Activated CD4-positive, alpha-beta T cell treated with anti-CD3 and anti-CD28 coated beads for 36 hours (primary cell): ENCODE data around the gene GIPC3. TPM values are rescaled to one million over a fixed set of nuclear protein-coding genes. Genes with fewer than 3 reads are reported as not detected.

Experiments used
- ATAC-seq: fragments of 200-7000 bp; cut with Tn5 transposase; one replicate; pipeline ENCODE4 v1.10.0; 2021; ENCODE audit warnings: mild to moderate bottlenecking, moderate library complexity
- CTCF ChIA-PET: fragments of 350-600 bp; sonication (Branson Sonifier 250); formaldehyde crosslinking; loops from one replicate; lab custom pipeline; 2021; ENCODE audit warnings: antibody characterized with exemption; lab: Charles Lee
- POLR2A ChIA-PET: fragments of 350-600 bp; sonication (Branson Sonifier 250); formaldehyde crosslinking; loops from one replicate; lab custom pipeline; 2021; ENCODE audit warnings: antibody characterized with exemption, inconsistent platforms; lab: Charles Lee
- DNase-seq: peaks from one replicate; pipeline ENCODE4 v3.0.0-alpha.2; 2020
- H3K27ac Mint-ChIP-seq: one replicate; pipeline ENCODE4 v1.8.0; 2021; ENCODE audit warnings: mixed read lengths
- H3K27me3 Mint-ChIP-seq: one replicate; pipeline ENCODE4 v1.8.0; 2021; ENCODE audit warnings: mixed read lengths
- H3K36me3 Mint-ChIP-seq: one replicate; pipeline ENCODE4 v1.8.0; 2021; ENCODE audit warnings: low read depth, mixed read lengths
- H3K4me1 Mint-ChIP-seq: one replicate; pipeline ENCODE4 v1.8.0; 2021; ENCODE audit warnings: mixed read lengths
- H3K4me3 Mint-ChIP-seq: one replicate; pipeline ENCODE4 v1.8.0; 2021; ENCODE audit warnings: mild to moderate bottlenecking, moderate library complexity, mixed read lengths
- H3K9me3 Mint-ChIP-seq: one replicate; pipeline ENCODE4 v1.8.0; 2021; ENCODE audit warnings: low read depth, mixed read lengths
- intact Hi-C, 2 experiments: fragments of 100-400 bp; cut with DNase I in 1 of 2; cut with micrococcal nuclease in 1 of 2; formaldehyde crosslinking; loops; one replicate each; pipeline versions ENCODE4 v1.14.2 to v1.15.1; 2022 to 2024; cut with DNase I, micrococcal nuclease
- total RNA-seq, 2 experiments: library from RNA; stranded (reverse); gene quantifications; one replicate each; pipeline ENCODE4 v1.2.3, GENCODE V29; 2021

GIPC3 gene
- total RNA-seq, 2 experiments from 2014 or later: 0.48 to 0.51 TPM

DNA sequence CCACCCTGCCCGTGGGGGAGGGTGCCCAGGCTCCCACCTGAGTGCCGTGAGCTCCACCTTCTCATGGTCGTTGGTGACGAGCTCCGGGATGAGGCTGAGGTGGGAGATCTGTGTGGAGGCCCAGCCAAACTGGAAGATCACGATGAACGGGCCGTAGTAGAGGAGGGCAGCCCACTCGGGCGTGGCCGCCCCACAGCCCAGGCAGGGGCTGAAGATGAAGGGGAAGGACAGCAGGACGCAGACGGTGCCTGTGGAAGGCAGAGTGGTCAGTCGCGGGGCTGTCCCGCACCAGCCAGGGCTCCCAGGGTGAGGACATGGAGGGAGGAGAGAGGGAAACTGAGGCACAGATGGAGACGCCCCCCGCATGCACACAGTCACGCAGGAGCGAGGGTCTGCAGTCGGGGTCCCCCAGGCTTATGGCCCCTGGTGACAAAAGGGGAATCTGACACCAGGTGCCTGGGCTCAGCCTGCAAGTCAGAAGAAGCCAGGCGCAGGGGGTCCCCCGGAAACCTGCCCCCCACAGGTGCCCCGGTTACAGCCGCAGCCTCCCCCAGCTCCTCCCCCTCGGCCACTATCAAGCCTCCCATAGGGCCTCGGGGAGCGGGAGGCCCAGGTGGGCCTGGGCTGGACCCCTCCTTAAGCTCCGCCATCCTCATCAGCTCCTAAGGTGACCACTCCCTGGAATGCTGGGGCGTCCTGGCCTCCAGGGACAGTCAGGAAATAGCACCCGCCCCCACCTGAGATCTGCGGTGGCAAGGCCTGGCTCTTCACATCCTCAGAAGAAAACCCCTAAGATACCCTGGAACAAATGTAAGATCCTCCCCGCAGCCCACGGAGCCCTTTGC lies 34.1 kb upstream of the GIPC3 start:
- intact Hi-C loops: no loop called here
- CTCF ChIA-PET: no interaction called here
- Mint-ChIP-seq H3K4me3 (no peak overlapping the region), H3K9me3 (no peaks in the 10 kb centered on the region), H3K4me1 (peaks cover 33% of the 10 kb centered on the region), H3K27ac (peak overlapping the region; percentile 37), H3K27me3 (no peaks in the 10 kb centered on the region), H3K36me3 (peaks cover 4% of the 10 kb centered on the region)
- DNase-seq: no peak
- POLR2A ChIA-PET: no interaction called here
- no peak for ATAC-seq

DNA sequence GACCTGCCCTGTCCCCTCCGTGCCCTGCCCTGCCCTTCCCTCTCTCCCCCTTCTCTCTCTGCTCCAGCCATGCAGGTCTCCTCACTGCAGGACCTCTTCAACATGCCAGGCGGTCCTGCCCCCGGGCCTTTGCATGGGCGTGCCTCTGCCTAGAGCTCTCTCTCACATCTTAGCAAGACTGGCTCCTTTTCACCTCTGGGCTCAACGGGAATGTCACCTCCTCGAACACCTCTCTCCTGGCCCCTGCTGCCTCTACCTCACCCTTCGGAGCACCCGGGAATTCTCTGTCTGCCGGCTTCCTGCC lies 33.5 kb upstream of the GIPC3 start:
- Mint-ChIP-seq H3K27me3 (no peaks in the 10 kb centered on the region), H3K9me3 (no peaks in the 10 kb centered on the region), H3K27ac (peak overlapping the region; percentile 21), H3K4me3 (no peak overlapping the region), H3K4me1 (peaks cover 39% of the 10 kb centered on the region), H3K36me3 (peaks cover 6% of the 10 kb centered on the region)
- DNase-seq (no peak), ATAC-seq (no peak)
- ChIA-PET POLR2A (no interaction called here), CTCF (no interaction called here)
- intact Hi-C loops: no loop called here

- ATAC-seq (peak; percentile 21), DNase-seq (peak; percentile 54)
- ChIA-PET CTCF (interaction anchor here (0.7 to 2.7 kb wide), 5 partner anchors 9 to 680 kb away, joined by 3 to 23 read pairs (median 5); no protein-coding TSS in a partner anchor), POLR2A (interaction anchor here (0.6 kb wide), 1 partner anchor 615 kb away, joined by 3 read pairs; no protein-coding TSS in a partner anchor)
- Mint-ChIP-seq H3K27me3 (no peaks in the 10 kb centered on the region), H3K36me3 (peaks cover 4% of the 10 kb centered on the region), H3K9me3 (no peaks in the 10 kb centered on the region), H3K4me1 (peaks cover 44% of the 10 kb centered on the region), H3K27ac (peak overlapping the region; percentile 87), H3K4me3 (peak overlapping the region; percentile 96)
- intact Hi-C loops: loop anchor here (5.0 kb wide), 2 partner anchors 47 to 848 kb away; partner anchors contain the start of genes CHAF1A (in 1 of the 2), FZR1 (in 1 of the 2) and SH3GL1 (in 1 of the 2)
These were observed 30.8 kb upstream of the GIPC3 start for GRCh38 chr19:3554254-3555083.

DNA sequence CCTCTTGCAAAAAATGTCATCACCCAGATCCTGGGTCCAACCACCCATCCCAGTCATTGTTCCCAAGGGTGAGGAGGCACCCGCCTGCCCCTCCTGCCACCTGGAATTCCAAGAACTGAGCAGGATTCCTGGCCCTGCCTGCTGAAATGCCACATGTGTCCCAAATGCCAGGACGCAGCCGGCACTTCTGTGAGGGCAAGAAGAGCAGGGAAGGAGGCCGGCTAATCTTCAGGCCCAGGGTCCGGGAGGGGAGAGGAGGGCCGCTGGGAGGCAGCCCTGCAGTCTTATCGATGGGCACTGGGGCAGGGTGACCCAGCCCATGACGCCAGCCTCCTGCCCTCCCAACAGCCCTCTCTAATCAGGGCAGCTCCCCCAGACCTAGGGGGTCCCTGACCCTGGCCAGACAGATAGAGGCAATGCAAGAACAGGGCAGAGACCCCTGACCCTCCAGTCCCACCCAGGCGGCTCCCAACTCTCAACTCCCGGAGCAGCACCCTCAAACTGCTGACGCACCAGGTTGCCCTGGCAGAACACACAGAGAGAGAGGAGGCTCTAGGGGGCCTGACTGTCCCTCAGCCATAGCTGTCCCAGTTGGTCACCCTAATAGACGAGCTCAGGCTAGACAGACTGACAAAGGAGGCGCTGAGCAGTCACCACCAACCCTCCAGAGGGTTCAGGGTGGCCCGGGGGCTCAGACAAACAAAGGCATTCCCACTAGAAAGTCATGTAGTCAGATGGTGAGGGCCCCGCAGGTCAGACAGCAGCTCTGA lies 29.4 kb upstream of the GIPC3 start:
- H3K9me3 Mint-ChIP-seq: no peaks in the 10 kb centered on the region
- peak overlapping the region; percentile 92 for H3K27ac Mint-ChIP-seq
- H3K4me1 Mint-ChIP-seq: peaks cover 44% of the 10 kb centered on the region
- H3K27me3 Mint-ChIP-seq: no peaks in the 10 kb centered on the region
- H3K36me3 Mint-ChIP-seq: peaks cover 4% of the 10 kb centered on the region
- peak overlapping the region; percentile 96 for H3K4me3 Mint-ChIP-seq
- intact Hi-C loops: loop anchor here (2.0 to 5.0 kb wide), 3 partner anchors 49 to 846 kb away; partner anchors contain the start of genes CHAF1A (in 1 of the 2), FZR1 (in 1 of the 2), SH3GL1 (in 1 of the 2) and YJU2 (in 1 of the 2)
- POLR2A ChIA-PET: interaction anchor here (0.6 kb wide), 1 partner anchor 166 kb away, joined by 3 read pairs; no protein-coding TSS in a partner anchor
- CTCF ChIA-PET: interaction anchor here (0.5 to 2.7 kb wide), 5 partner anchors 10 to 845 kb away, joined by 4 to 23 read pairs (median 6); no protein-coding TSS in a partner anchor
- no peak for DNase-seq
- ATAC-seq: no peak

GRCh38 chr19:3556423-3556977 lies 28.8 kb upstream of the GIPC3 start:
- Mint-ChIP-seq H3K36me3 (peaks cover 4% of the 10 kb centered on the region), H3K4me1 (peaks cover 43% of the 10 kb centered on the region), H3K4me3 (peak overlapping the region; percentile 96), H3K27ac (peak overlapping the region; percentile 92), H3K9me3 (no peaks in the 10 kb centered on the region), H3K27me3 (no peaks in the 10 kb centered on the region)
- intact Hi-C loops: loop anchor here (2.0 to 5.0 kb wide), 3 partner anchors 49 to 846 kb away; partner anchors contain the start of genes CHAF1A (in 1 of the 2), FZR1 (in 1 of the 2), SH3GL1 (in 1 of the 2) and YJU2 (in 1 of the 2)
- CTCF ChIA-PET: interaction anchor here (0.5 to 2.7 kb wide), 6 partner anchors 10 to 846 kb away, joined by 3 to 23 read pairs (median 6); no protein-coding TSS in a partner anchor
- POLR2A ChIA-PET: interaction anchor here (0.6 to 0.9 kb wide), 3 partner anchors 12 to 165 kb away, joined by 3 read pairs; no protein-coding TSS in a partner anchor
- peak; percentile 3 for ATAC-seq
- peak; percentile 48 for DNase-seq

DNA sequence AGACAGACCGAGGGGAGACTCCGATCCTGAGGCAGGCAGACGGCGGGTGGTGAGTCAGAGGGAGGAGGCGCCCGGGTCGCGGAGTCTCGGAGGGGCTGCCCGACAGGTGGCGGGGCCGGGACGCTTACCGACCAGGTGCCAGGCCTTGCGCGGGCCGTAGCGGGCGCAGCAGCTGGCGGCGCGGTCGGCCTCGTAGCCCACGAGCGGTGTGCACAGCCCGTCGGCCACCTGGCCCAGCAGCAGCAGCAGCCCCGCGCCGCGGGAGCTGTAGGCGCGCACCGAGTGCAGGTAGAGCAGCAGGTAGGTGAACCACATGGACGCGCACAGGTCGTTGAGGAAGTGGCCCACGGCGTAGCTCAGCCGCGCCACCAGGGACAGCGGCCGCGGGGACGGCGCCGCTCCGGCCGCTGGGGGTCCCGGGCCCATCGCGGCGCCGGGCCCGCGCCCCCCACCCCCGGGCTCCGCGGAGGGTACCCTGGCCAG lies 28.3 kb upstream of the GIPC3 start:
- H3K27me3 Mint-ChIP-seq: no peaks in the 10 kb centered on the region
- H3K9me3 Mint-ChIP-seq: no peaks in the 10 kb centered on the region
- intact Hi-C loops: loop anchor here (1.0 to 5.0 kb wide), 14 partner anchors 15 to 845 kb away; partner anchors contain the start of genes FZR1 (in 2 of the 2), APBA3 (in 1 of the 2), CHAF1A (in 1 of the 2) and DOHH (in 1 of the 2)
- CTCF ChIA-PET: interaction anchor here (0.7 to 2.3 kb wide), 4 partner anchors 11 to 40 kb away, joined by 3 to 6 read pairs (median 6); no protein-coding TSS in a partner anchor
- H3K36me3 Mint-ChIP-seq: peaks cover 4% of the 10 kb centered on the region
- ATAC-seq: peak; percentile 44
- H3K4me3 Mint-ChIP-seq: peak overlapping the region; percentile 96
- H3K27ac Mint-ChIP-seq: peak overlapping the region; percentile 92
- H3K4me1 Mint-ChIP-seq: peaks cover 39% of the 10 kb centered on the region
- POLR2A ChIA-PET: interaction anchor here (0.6 to 0.9 kb wide), 3 partner anchors 12 to 165 kb away, joined by 3 read pairs; no protein-coding TSS in a partner anchor
- peak; percentile 85 for DNase-seq

- H3K27me3 Mint-ChIP-seq: no peaks in the 10 kb centered on the region
- ATAC-seq (peak; percentile 89), DNase-seq (peak; percentile 97)
- intact Hi-C loops: loop anchor here (1.0 to 5.0 kb wide), 14 partner anchors 15 to 845 kb away; partner anchors contain the start of genes FZR1 (in 2 of the 2), HMG20B (in 2 of the 2), APBA3 (in 1 of the 2) and CHAF1A (in 1 of the 2)
- ChIA-PET POLR2A (interaction anchor here (0.7 to 0.9 kb wide), 3 partner anchors 13 to 786 kb away, joined by 3 read pairs; partner anchors contain the start of gene MPND), CTCF (interaction anchor here (0.8 to 2.3 kb wide), 3 partner anchors 12 to 47 kb away, joined by 3 to 6 read pairs (median 5); no protein-coding TSS in a partner anchor)
- no peaks in the 10 kb centered on the region for H3K9me3 Mint-ChIP-seq
- peaks cover 36% of the 10 kb centered on the region for H3K4me1 Mint-ChIP-seq
- peak within 1 kb of the TSS; percentile 96 for H3K4me3 Mint-ChIP-seq
- H3K27ac Mint-ChIP-seq: peak within 1 kb of the TSS; percentile 92
- peaks cover 4% of the 10 kb centered on the region for H3K36me3 Mint-ChIP-seq
These were observed 27.6 kb upstream of the GIPC3 start, which contains the start of gene MFSD12 for GRCh38 chr19:3557461-3558248. MFSD12 (minus strand) TSS chr19:3557586; CDS start chr19:3557403, 183 bp downstream.

DNA sequence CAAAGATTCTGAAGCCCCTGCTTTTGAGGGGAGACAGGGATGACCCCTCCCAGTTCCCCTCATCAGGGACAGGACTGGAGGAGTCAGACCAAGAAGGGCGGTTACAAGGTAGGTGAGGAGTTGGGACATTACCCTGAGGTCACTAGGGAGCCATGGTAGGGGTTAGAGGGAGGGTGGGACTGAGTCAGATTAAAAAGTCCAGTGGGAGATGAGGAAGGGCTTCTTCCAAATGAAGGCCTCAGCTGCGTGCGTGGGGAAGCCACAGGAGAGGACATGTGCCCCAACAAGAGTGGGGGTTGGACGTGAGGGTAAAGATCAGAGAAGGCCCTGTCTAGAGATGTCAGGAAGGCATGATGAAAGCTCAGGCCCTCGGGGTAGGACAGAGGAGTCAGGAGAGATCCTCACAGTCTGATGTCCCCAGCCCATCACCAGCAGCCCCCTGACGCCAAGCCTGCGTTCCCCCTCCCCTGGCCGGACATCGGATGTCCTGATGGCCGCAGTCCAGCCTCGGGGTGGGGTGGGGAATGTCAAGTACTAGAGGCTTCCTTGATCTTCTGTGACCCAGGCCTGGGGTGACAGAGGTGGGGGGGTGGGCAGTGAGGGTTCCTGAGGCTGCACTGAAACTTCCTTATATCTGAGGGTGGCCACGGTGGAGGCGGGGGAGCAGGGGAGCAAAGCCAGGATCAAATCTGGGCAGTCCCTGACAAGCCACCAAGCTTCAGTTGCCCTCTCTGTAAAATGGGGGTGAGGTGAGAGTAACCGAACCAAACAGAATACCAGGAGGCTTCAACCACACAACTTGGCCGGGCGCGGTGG lies 21.4 kb upstream of the GIPC3 start:
- ChIA-PET POLR2A (no interaction called here), CTCF (interaction anchor here (0.6 kb wide), 1 partner anchor 17 kb away, joined by 3 read pairs; no protein-coding TSS in a partner anchor)
- Mint-ChIP-seq H3K27me3 (no peaks in the 10 kb centered on the region), H3K27ac (no peak overlapping the region), H3K9me3 (no peaks in the 10 kb centered on the region), H3K4me3 (no peak overlapping the region), H3K4me1 (no peaks in the 10 kb centered on the region), H3K36me3 (no peaks in the 10 kb centered on the region)
- DNase-seq (no peak), ATAC-seq (no peak)
- intact Hi-C loops: no loop called here
